Measurements from ENCODE around the gene TTC5. TPM values are rescaled to one million over a fixed set of nuclear protein-coding genes. Genes with fewer than 3 reads are reported as not detected.

The TTC5 gene
- total RNA-seq, 1 donor from 2014 or later, result 15.1 TPM

GRCh38 chr14:20334017-20334416 lies 28.3 kb upstream of the TTC5 start:
- H3K4me3 ChIP-seq, result no peak overlapping the region
- no peaks in the 10 kb centered on the region for H3K27me3 ChIP-seq
- no peak overlapping the region for H3K27ac Mint-ChIP-seq
- no peak overlapping the region for H3K27ac ChIP-seq
- TF ChIP-seq CTCF (IDR thresholded peaks at IDR 0.05) (no peak), EZH2phosphoT487 (IDR thresholded peaks at IDR 0.05) (no peak), EZH2 (IDR thresholded peaks at IDR 0.05) (no peak)
- no peak overlapping the region for H3K9ac ChIP-seq
- H3K79me2 ChIP-seq (ENCODE audit: low read depth), result peaks cover 46% of the 10 kb centered on the region
- H3K9me3 Mint-ChIP-seq, result no peaks in the 10 kb centered on the region
- peaks cover 5% of the 10 kb centered on the region for H3K27me3 Mint-ChIP-seq (ENCODE audit: insufficient read depth, low read depth)
- peaks cover 1% of the 10 kb centered on the region for H3K36me3 Mint-ChIP-seq
- peaks cover 10% of the 10 kb centered on the region for H3K4me1 ChIP-seq
- H4K20me1 ChIP-seq (ENCODE audit: low read depth), result peaks cover 27% of the 10 kb centered on the region
- H3K4me3 Mint-ChIP-seq, result peak overlapping the region; percentile 97
- no peaks in the 10 kb centered on the region for H3K9me3 ChIP-seq (ENCODE audit: low read depth)
- H2AFZ ChIP-seq (replicated peaks), result no peak overlapping the region
- H3K4me2 ChIP-seq, result no peak overlapping the region
- H3K4me1 Mint-ChIP-seq, result peaks cover 21% of the 10 kb centered on the region
- peaks cover 21% of the 10 kb centered on the region for H3F3A ChIP-seq (ENCODE audit: low read depth)
- H3K36me3 ChIP-seq, result no peaks in the 10 kb centered on the region
- DNase-seq (ENCODE audit: low spot score), result no peak

- H4K20me1 ChIP-seq (ENCODE audit: low read depth), result peaks cover 32% of the 10 kb centered on the region
- H3K4me2 ChIP-seq, result peak overlapping the region; percentile 98
- H3K27me3 ChIP-seq, result no peaks in the 10 kb centered on the region
- TF ChIP-seq EZH2 (IDR thresholded peaks at IDR 0.05) (no peak), CTCF (IDR thresholded peaks at IDR 0.05) (no peak), EZH2phosphoT487 (IDR thresholded peaks at IDR 0.05) (no peak)
- H3F3A ChIP-seq (ENCODE audit: low read depth), result peaks cover 26% of the 10 kb centered on the region
- peaks cover 52% of the 10 kb centered on the region for H3K79me2 ChIP-seq (ENCODE audit: low read depth)
- DNase-seq (ENCODE audit: low spot score), result no peak
- H3K4me3 ChIP-seq, result peak overlapping the region; percentile 85
- H3K4me3 Mint-ChIP-seq, result peak overlapping the region; percentile 97
- H3K9me3 Mint-ChIP-seq, result no peaks in the 10 kb centered on the region
- H3K27ac Mint-ChIP-seq, result no peak overlapping the region
- peaks cover 10% of the 10 kb centered on the region for H3K4me1 ChIP-seq
- peaks cover 5% of the 10 kb centered on the region for H3K27me3 Mint-ChIP-seq (ENCODE audit: insufficient read depth, low read depth)
- peaks cover 1% of the 10 kb centered on the region for H3K36me3 Mint-ChIP-seq
- H3K9ac ChIP-seq, result no peak overlapping the region
- H3K36me3 ChIP-seq, result no peaks in the 10 kb centered on the region
- H3K27ac ChIP-seq, result no peak overlapping the region
- H2AFZ ChIP-seq (replicated peaks), result peak overlapping the region; percentile 83
- no peaks in the 10 kb centered on the region for H3K9me3 ChIP-seq (ENCODE audit: low read depth)
- peaks cover 21% of the 10 kb centered on the region for H3K4me1 Mint-ChIP-seq
These were observed 27.7 kb upstream of the TTC5 start for GRCh38 chr14:20333494-20333841.

- H3K27ac ChIP-seq, result peak within 1 kb of the TSS; percentile 64
- peaks cover 32% of the 10 kb centered on the region for H3F3A ChIP-seq (ENCODE audit: low read depth)
- Mint-ChIP-seq H3K9me3 (no peaks in the 10 kb centered on the region), H3K4me1 (peaks cover 21% of the 10 kb centered on the region), H3K36me3 (peaks cover 1% of the 10 kb centered on the region), H3K27ac (peak within 1 kb of the TSS; percentile 95), H3K4me3 (peak within 1 kb of the TSS; percentile 97), H3K27me3 (ENCODE audit: insufficient read depth, low read depth) (peaks cover 5% of the 10 kb centered on the region)
- no peaks in the 10 kb centered on the region for H3K9me3 ChIP-seq (ENCODE audit: low read depth)
- H3K9ac ChIP-seq, result peak within 1 kb of the TSS; percentile 53
- H3K4me3 ChIP-seq, result peak within 1 kb of the TSS; percentile 85
- peaks cover 57% of the 10 kb centered on the region for H3K79me2 ChIP-seq (ENCODE audit: low read depth)
- DNase-seq (ENCODE audit: low spot score), result peak; percentile 83
- H4K20me1 ChIP-seq (ENCODE audit: low read depth), result peaks cover 36% of the 10 kb centered on the region
- H3K36me3 ChIP-seq, result no peaks in the 10 kb centered on the region
- H3K27me3 ChIP-seq, result no peaks in the 10 kb centered on the region
- H3K4me1 ChIP-seq, result peaks cover 10% of the 10 kb centered on the region
- peak within 1 kb of the TSS; percentile 98 for H3K4me2 ChIP-seq
- TF ChIP-seq EZH2 (IDR thresholded peaks at IDR 0.05), result no peak
- H2AFZ ChIP-seq (replicated peaks), result peak within 1 kb of the TSS; percentile 83
These were observed 27.2 kb upstream of the TTC5 start, which contains the start of gene CCNB1IP1 for GRCh38 chr14:20332788-20333493. Gene CCNB1IP1, minus strand, starts transcription at chr14:20333279. Its CDS starts 16,756 bp downstream, at chr14:20316523.

GRCh38 chr14:20332431-20332787 lies 26.7 kb upstream of the TTC5 start:
- Mint-ChIP-seq H3K4me1 (peaks cover 23% of the 10 kb centered on the region), H3K36me3 (peaks cover 1% of the 10 kb centered on the region), H3K27ac (peak overlapping the region; percentile 95), H3K27me3 (ENCODE audit: insufficient read depth, low read depth) (peaks cover 5% of the 10 kb centered on the region), H3K4me3 (peak overlapping the region; percentile 97), H3K9me3 (no peaks in the 10 kb centered on the region)
- H3K9me3 ChIP-seq (ENCODE audit: low read depth), result no peaks in the 10 kb centered on the region
- peaks cover 10% of the 10 kb centered on the region for H3K4me1 ChIP-seq
- no peaks in the 10 kb centered on the region for H3K36me3 ChIP-seq
- peak overlapping the region; percentile 64 for H3K27ac ChIP-seq
- peaks cover 62% of the 10 kb centered on the region for H3K79me2 ChIP-seq (ENCODE audit: low read depth)
- no peaks in the 10 kb centered on the region for H3K27me3 ChIP-seq
- H3K9ac ChIP-seq, result peak overlapping the region; percentile 53
- TF ChIP-seq EZH2 (IDR thresholded peaks at IDR 0.05) (no peak), EZH2phosphoT487 (IDR thresholded peaks at IDR 0.05) (no peak), CTCF (IDR thresholded peaks at IDR 0.05) (no peak)
- H3F3A ChIP-seq (ENCODE audit: low read depth), result peaks cover 33% of the 10 kb centered on the region
- DNase-seq (ENCODE audit: low spot score), result peak; percentile 22
- H3K4me2 ChIP-seq, result peak overlapping the region; percentile 98
- peaks cover 41% of the 10 kb centered on the region for H4K20me1 ChIP-seq (ENCODE audit: low read depth)
- peak overlapping the region; percentile 85 for H3K4me3 ChIP-seq
- peak overlapping the region; percentile 83 for H2AFZ ChIP-seq (replicated peaks)
